GM04504 (cell line): ENCODE results near the gene SLC38A8.
A peak's percentile ranks its signal among the peaks of the same experiment; 100 is the strongest.

Experiments used
- DNase-seq: peaks from one replicate; pipeline ENCODE4 v3.0.0-alpha.2; 2012; ENCODE audit warnings: low read depth

SLC38A8 gene

DNA sequence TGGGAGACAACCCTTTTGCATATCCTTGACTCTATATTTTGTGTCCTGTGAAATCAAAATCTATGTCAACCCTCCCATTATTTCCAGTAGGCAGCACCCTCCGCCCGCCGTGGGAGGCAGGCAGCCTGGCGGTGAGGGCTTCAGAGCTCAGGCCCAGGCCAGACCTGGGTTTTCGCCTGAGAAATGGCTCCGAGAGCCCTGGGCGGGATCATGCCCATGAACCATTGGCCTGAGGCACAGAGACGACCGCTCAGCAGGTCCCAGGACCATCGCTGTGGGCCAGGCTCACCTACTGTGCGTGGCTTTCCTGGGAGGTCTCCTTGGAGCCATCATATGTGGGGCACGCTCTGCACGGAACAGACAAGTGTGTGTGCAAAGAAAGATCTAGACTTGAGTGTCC is 6.3 kb upstream of the SLC38A8 start:
- no peak for DNase-seq

DNA sequence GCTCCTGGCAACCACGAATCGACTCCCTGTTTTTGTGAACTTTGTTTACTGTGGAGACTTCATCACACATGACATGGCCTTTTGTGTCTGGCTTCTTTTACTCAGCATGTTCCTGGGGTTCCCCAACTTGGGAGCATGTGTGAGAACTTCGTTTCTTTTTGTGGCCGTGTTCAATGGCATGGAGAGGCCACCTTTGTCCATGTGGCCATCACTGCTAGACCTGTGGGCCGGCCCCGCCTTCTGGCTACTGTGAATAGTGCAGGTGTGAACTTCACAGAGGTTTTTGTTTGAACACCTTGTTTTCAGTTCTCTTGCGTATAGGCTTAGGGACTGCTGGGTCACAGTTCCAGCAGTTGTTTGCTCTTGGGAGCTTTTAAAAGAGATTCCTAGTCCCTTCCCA is 5.7 kb upstream of the SLC38A8 start:
- no peak for DNase-seq

DNA sequence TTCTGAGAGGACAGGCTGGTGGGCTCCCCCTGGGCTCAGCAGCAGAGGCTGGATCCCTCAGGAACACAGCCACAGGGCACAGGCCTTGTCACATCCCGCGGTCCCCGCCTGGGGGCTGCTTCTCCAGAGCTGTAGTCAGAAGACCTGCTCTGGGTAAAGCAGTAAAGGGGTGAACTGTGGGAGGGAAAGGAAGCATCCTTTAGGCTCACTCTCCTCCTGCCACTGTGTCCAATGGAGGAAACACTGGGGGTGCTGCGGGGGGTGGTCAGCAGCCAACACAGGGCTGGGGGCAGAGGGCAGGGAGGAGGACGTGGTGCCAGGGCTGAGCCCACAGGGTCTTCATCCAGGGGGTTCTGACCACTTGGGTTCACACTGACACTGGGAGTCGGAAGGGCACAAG is 5.0 kb upstream of the SLC38A8 start:
- no peak for DNase-seq

GRCh38 chr16:84047206-84047605 is 4.6 kb upstream of the SLC38A8 start:
- no peak for DNase-seq

DNA sequence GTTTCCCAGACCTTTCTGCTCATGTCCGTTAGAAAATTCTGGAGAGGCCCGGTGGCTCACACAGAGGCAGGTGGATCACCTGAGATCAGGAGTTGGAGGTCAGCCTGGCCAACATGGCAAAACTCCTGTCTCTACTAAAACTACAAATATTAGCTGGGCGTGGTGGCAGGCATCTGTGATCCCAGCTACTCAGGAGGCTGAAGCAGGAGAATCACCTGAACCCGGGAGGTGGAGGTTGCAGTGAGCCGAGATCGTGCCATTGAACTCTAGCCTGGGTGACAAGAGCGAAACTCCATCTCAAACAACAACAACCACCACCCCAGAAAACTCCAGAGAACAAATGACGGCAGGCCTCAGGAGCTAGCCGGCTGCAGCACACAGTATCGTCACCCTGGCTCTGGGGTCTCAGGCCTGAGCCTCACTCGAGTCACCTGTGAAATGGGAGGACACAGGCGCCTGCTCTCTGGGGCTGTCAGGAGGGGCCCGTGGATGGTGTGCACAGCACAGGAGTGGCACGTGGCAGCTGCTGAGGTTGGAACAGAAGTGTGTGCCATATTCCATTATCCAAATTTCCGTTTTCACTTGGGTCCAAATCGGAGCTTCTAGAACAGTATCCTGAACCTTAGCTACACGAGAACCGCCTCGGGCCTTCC is 3.3 kb upstream of the SLC38A8 start:
- DNase-seq = no peak

DNA sequence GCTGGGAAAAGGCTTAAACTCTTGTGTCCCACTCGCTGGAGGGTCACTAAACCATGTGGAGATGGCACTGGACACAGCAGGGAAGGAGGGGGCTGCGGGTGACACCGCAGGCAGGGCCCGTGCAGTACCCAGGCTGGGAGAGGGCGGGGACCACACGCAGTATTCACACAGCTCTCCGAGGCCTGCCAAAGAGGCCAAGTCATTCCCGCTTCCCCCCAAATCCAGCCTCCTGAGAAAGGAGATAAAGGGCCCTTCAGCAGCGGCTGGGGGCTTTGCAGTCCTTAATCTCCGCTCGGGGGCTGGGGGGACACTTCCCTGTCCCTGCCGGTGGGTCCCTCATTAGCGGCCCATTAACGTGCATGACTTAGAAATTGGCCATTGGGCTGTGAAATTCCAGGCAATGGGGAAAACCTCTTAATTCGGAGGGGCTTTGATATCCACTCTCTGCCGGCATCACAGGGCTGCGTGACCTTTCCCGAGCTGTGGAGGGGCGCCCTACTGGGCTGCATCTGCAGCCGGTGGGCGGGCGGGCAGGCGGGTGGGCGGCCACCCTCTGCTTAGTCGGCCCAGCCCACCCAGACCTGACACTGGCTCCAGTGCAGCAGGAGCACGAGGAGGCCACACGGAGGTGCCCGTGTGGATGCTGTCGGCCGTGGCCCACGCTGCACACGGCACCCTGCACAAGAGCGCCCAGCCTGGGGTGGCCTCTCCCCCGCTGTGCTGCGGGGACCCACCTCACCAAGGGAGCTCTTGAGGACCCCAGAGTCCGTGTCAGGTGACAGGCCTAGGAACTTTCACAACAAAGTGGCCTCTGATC is 2.6 kb upstream of the SLC38A8 start:
- no peak for DNase-seq

- no peak for DNase-seq
These were observed 1.5 kb upstream of the SLC38A8 start for GRCh38 chr16:84044118-84044488.

- DNase-seq = no peak
These were observed 1.0 kb upstream of the SLC38A8 start for GRCh38 chr16:84043486-84044117.

- no peak for DNase-seq
These were observed 387 bp upstream of the SLC38A8 start for GRCh38 chr16:84042879-84043485.

GRCh38 chr16:84041881-84042280 is 714 bp downstream of the SLC38A8 start:
- DNase-seq = no peak

DNA sequence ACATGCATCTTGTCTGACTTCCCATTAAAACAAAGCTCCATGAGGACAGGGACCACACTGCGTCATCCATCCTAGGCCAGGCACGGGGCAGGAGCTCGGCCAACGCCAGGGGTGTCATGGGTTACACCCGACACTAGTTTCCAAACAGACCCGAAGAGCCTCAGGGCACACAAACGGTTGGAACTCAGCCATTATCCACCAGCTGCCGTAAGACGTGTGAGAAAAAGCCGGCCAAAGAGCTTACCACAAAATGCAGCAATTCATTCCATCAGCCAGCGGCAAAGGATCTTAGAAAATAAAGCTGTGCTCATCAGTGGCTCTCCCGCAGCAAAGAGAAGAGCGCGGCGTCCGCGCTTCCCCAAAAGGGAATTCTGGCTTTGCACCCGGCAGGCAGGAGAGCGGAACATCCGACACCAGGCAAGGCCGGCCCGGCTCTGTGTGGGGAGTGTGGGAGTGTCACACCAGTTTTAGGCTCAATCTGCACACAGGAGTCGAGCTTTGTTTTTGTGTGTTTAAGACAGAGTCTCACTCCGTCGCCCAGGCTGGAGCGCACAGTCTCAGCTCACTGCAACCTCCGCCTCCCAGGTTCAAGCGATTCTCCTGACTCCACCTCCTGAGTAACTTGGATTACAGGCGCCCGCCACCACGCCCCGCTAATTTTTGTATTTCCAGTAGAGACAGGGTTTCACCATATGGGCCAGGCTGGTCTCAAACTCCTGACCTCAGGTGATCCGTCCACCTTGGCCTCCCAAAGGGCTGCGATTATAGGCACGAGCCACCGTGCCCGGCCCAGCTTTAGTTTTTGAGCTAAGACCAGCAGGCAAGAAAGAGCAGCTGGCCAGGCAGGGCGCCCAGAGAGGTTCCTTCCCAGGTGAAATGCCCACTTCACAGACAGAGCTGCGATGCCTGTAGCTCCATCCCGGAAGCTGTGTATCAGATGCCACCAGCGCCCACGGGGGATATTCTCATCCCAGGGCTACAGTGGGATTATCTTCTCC is 1.5 kb downstream of the SLC38A8 start:
- peak; percentile 66 for DNase-seq

DNA sequence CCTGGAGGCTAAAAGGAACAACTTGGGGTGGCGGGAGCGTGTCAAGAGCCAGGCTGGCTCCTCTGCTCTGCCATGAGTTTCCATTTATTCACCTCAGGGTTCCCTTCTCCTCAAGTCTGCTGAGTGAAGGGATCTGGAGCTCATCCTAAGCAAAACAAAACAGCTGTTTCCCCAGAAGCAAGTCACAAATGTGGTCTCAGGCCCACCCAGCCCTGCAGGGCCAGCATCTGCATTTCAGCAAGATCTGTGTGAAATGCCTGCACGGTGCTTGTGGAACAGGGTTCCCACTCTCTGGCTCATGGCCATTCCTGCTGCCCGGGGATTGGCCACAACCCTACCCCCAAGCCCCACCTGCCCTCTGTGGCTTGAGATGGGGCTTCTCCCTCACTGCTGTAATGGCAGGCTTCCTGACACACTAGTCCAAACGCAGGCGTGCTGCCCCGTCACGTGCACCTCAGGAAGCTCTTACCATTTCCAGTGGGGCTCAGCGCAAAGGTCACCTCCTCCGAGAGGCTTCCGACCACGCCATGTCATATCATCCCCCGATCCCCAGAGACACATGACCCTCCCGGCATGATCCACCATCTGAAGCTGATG is 2.3 kb downstream of the SLC38A8 start:
- no peak for DNase-seq

DNA sequence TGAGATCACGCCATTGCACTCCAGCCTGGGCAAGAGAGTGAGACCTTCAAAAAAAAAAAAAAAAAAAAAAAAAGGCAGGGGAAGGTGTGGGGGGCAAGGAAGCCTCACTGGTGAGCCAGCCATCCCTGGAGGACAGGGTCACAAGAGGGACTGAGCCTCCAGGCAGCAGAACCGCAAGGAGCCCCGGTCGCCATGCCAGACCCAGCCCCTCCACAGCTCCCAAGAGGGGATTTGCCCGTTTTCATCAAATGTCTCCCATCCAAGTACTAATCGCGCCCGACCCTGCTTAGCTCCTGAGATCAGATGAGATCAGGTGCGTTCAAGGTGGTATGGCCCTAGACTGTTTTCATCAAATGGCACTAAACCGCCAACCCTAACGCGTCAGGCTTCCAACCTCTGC is 2.9 kb downstream of the SLC38A8 start:
- DNase-seq = no peak

DNA sequence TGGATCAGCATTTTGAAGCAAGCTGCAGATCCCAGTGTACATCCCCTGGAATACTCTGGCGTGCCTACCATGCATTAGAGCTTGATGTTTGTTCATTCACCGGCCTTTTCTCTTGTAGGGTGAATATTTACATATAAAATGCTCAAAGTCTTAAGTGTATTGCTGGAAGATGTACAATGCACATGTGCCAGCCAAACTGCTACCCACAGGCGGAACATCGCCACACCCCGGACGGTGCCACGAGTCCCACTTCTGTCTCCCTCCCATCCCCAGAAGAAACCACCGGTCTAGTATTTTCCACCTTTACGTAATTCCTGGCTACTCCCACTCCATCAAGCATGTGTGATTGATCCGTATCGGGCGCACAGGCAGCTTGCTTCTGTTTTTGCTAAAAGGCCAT is 4.1 kb downstream of the SLC38A8 start:
- DNase-seq = no peak

- DNase-seq = no peak
These were observed 5.6 kb downstream of the SLC38A8 start for GRCh38 chr16:84036982-84037425.

DNA sequence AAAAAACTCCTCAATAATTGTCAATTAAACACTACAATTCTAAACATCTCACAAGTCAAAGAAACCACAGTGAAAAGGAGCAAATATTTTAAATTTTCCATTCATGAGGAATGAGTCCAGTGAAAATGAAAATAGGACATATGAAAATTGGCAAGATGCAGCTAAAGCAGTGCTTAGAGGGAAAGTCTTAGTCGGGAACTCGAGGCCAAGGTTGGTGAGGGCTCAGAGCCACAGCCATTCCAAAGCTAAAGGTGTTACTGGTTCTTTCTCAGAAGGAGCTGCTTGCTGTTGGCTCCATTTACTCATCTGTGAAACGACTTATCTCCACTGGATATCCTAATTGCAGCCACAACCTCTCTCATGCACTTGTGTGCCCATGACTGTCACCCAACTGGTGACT is 6.5 kb downstream of the SLC38A8 start:
- DNase-seq = no peak

GRCh38 chr16:84034516-84034915 is 8.1 kb downstream of the SLC38A8 start:
- DNase-seq = no peak

- no peak for DNase-seq
These were observed 9.1 kb downstream of the SLC38A8 start for GRCh38 chr16:84033251-84034195.

GRCh38 chr16:84032458-84033178 is 10.0 kb downstream of the SLC38A8 start:
- DNase-seq = no peak
